ENCODE results near the gene PLEKHG4. TPM values are rescaled to one million over a fixed set of nuclear protein-coding genes. Genes with fewer than 3 reads are reported as not detected.

The PLEKHG4 gene
- total and polyA plus RNA-seq, 7 donors: 1.4 to 7.9 (median 3.5) TPM

DNA sequence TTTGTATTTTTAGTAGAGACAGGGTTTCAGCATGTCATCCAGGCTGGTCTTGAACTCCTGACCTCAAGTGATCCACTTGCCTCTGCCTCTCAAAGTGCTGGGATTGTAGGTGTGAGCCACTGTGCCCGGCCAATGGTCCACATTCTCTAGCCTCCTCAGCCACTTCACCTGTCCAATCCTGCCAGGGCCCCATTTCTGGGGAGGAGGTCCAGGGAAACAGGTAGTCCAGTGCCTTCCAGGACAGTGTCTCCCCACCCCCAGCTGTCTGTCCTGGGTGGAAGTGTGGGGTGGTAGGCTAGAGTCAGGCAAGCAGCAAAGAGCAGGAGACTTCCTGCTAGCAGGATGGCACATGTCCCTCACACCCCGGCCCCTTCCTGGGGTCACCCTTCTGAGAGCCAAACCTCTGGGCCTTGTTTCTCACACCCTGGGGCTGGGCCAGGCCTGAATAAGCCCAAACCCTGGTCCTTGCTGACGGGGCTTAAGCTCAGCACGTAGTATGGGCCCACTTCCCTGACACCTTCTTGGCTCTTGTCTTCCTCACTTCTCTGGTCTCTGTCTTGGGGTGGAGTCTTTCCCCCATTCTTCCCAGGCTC lies 37.1 kb upstream of the PLEKHG4 start:
- Histone ChIP-seq H3K4me1 (peaks cover 0 to 60% (median 39%) of the 10 kb centered on the region in 4 donors), H3K36me3 (peaks cover 3 to 23% (median 11%) of the 10 kb centered on the region in 4 donors), H3K9me3 (no peaks in the 10 kb centered on the region), H3K27me3 (no peaks in the 10 kb centered on the region), H3K27ac (peak overlapping the region in 2 of 4 donors; percentile 58 to 65), H3K4me3 (no peak overlapping the region)
- TF ChIP-seq POLR2AphosphoS5 (IDR thresholded peaks at IDR 0.05) (no peak), EP300 (IDR thresholded peaks at IDR 0.05) (no peak), POLR2A (IDR thresholded peaks at IDR 0.05) (no peak)
- TF ChIP-seq, protein P1, sequence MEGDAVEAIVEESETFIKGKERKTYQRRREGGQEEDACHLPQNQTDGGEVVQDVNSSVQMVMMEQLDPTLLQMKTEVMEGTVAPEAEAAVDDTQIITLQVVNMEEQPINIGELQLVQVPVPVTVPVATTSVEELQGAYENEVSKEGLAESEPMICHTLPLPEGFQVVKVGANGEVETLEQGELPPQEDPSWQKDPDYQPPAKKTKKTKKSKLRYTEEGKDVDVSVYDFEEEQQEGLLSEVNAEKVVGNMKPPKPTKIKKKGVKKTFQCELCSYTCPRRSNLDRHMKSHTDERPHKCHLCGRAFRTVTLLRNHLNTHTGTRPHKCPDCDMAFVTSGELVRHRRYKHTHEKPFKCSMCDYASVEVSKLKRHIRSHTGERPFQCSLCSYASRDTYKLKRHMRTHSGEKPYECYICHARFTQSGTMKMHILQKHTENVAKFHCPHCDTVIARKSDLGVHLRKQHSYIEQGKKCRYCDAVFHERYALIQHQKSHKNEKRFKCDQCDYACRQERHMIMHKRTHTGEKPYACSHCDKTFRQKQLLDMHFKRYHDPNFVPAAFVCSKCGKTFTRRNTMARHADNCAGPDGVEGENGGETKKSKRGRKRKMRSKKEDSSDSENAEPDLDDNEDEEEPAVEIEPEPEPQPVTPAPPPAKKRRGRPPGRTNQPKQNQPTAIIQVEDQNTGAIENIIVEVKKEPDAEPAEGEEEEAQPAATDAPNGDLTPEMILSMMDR (IDR thresholded peaks at IDR 0.05): no peak
- WGBS, 2 donors: 85 to 87% methylated on average over 4 of the region's 4 CpGs
- intact Hi-C loops (cut with DNase I): no loop called here
- DNase-seq: no peak

- H3K27me3 ChIP-seq: peaks cover 0 to 3% (median 2%) of the 10 kb centered on the region in 3 donors
- TF ChIP-seq, protein P1 (IDR thresholded peaks at IDR 0.05): no peak
- TF ChIP-seq POLR2AphosphoS5 (IDR thresholded peaks at IDR 0.05) (no peak), POLR2A (IDR thresholded peaks at IDR 0.05) (no peak), EP300 (IDR thresholded peaks at IDR 0.05) (no peak)
- 84 to 85% methylated on average over 4 of the region's 4 CpGs for WGBS, 2 donors
- no peaks in the 10 kb centered on the region for H3K9me3 ChIP-seq
- H3K4me3 ChIP-seq: no peak overlapping the region
- peaks cover 0 to 11% (median 2%) of the 10 kb centered on the region in 4 donors for H3K36me3 ChIP-seq
- no peak for DNase-seq
- intact Hi-C loops (cut with DNase I): no loop called here
- peaks cover 0 to 70% (median 50%) of the 10 kb centered on the region in 4 donors for H3K4me1 ChIP-seq
- peak overlapping the region; percentile 80 to 89 (median 83) for H3K27ac ChIP-seq
These were observed 35.9 kb upstream of the PLEKHG4 start for GRCh38 chr16:67243481-67243880.

DNA sequence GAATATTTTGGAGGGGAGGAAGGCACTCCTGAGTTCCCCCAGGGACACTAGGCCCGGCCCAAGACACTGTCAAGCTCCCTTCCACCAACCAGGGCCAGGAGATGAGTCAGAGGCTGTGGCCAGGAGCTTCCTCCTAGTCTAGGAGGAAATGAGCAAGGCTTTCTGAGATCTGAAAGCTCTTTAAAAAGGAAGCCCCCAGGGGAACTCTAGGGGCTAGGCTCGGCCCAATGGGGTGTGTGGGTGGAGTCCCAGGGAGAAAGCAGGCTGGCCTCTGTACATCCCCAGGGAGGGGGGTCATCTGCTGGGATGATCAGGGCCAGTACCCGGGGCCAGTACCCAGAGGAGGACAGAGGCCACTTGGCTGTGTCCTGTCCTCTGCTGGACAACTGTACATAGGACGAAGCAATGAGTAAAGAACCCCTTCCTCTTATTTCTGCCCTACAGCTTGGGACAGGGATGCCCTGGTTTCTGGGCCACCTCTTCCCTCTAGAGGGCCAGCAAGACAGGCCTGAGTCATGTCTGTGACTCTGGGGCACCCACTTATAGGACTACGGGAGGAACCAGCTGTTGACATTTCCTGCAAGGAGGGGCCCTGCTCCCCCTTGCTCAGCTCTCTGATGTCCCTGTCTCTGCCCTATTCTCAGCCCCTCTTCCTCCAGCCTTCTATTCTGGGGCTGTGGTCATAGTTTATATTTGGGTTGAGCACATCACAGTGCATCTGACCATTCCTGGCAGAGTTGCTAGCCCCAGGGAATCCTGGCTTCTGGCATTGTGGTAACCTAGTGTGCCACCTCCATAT lies 34.7 kb upstream of the PLEKHG4 start:
- 19 to 39% methylated on average over 5 of the region's 5 CpGs for WGBS, 2 donors
- intact Hi-C loops (cut with DNase I): loop anchor here (1.0 to 5.0 kb wide), 2 partner anchors 61 to 153 kb away; partner anchors contain the start of gene MATCAP1

GRCh38 chr16:67245186-67245585 lies 34.1 kb upstream of the PLEKHG4 start:
- no peaks in the 10 kb centered on the region for H3K9me3 ChIP-seq
- 53 to 54% methylated on average over 4 of the region's 4 CpGs for WGBS, 2 donors
- H3K36me3 ChIP-seq: no peaks in the 10 kb centered on the region
- H3K27ac ChIP-seq: peak overlapping the region; percentile 80 to 89 (median 83)
- intact Hi-C loops (cut with DNase I): loop anchor here (1.0 to 5.0 kb wide), 2 partner anchors 62 to 152 kb away; partner anchors contain the start of gene MATCAP1
- DNase-seq: peak; percentile 56
- peak overlapping the region in 1 of 4 donors; percentile 62 for H3K4me3 ChIP-seq
- H3K27me3 ChIP-seq: peaks cover 7 to 20% (median 13%) of the 10 kb centered on the region in 3 donors
- TF ChIP-seq EP300 (IDR thresholded peaks at IDR 0.05) (no peak), POLR2AphosphoS5 (IDR thresholded peaks at IDR 0.05) (no peak), POLR2A (IDR thresholded peaks at IDR 0.05) (no peak)
- TF ChIP-seq, protein P1 (IDR thresholded peaks at IDR 0.05): no peak
- peaks cover 0 to 77% (median 60%) of the 10 kb centered on the region in 4 donors for H3K4me1 ChIP-seq

More for the DNA sequence above, 34.7 kb upstream of the PLEKHG4 start:
- Histone ChIP-seq H3K4me1 (peaks cover 0 to 78% (median 60%) of the 10 kb centered on the region in 4 donors), H3K36me3 (no peaks in the 10 kb centered on the region), H3K4me3 (no peak overlapping the region), H3K27ac (peak overlapping the region; percentile 80 to 89 (median 83)), H3K9me3 (no peaks in the 10 kb centered on the region), H3K27me3 (peaks cover 7 to 14% (median 7%) of the 10 kb centered on the region in 3 donors)
- TF ChIP-seq POLR2A (IDR thresholded peaks at IDR 0.05): no peak
- TF ChIP-seq, protein P1 (IDR thresholded peaks at IDR 0.05): no peak
- TF ChIP-seq EP300 (IDR thresholded peaks at IDR 0.05): no peak
- peak in 1 of 4 donors; percentile 14 for TF ChIP-seq POLR2AphosphoS5 (IDR thresholded peaks at IDR 0.05)
- DNase-seq: peak; percentile 83

Measured in sigmoid colon (tissue), 7 donors.